Stimulated activated CD4-positive, alpha-beta T cell treated with anti-CD3 and anti-CD28 coated beads, Interleukin-2, amount 100 ng/mL, for 4 hours (primary cell): ENCODE data around the gene CEP295NL.
A peak's percentile ranks its signal among the peaks of the same experiment; 100 is the strongest.
"Not testable (repeated sequence)": the region's sequence is repeated elsewhere in the genome, so short reads cannot be mapped to it uniquely, and the experiment has no call there.

ENCODE experiments used
- DNase-seq: peaks from one replicate; pipeline ENCODE4 v3.0.0-alpha.2; 2020; ENCODE audit warnings: low read depth

CEP295NL gene

DNA sequence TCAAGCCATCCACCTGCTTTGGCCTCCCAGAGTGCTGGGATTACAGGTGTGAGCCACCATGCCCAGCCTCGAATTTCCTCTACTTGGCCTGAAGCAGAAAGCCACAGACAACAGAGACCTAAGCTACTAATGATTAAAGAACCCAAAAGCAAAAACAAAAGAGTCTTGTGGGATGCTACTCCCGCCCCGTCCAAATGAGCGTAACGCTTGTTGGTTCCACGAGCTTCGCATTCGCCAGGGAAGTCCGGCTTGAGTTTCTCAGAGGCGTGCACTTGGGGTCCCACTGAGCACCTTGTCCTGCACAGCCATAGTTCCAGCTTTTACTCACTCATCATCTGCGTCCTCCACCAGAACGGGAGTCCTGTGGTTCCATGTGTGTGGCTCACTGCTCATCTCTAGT lies 16.0 kb downstream of the CEP295NL start:
- DNase-seq: no peak

DNA sequence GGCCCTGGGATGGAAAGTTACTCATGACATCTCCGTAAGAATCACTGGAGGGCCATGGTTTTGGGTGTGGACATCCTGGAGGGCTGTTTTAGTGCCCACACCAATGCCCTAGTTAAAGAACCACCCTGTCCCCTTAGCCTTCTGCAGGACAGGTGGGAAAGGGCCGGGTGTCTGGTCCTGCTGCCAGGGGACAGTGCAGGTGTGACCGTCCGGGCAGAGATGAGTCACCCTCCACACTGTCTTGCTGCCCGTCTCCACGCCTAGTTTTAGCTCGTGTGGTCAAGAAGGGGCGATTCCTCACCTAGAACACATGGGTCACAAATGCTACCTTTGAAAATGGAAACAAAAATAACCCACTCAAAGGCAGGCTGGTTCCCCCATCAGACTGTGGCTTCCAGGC lies 17.0 kb downstream of the CEP295NL start:
- DNase-seq: no peak

DNA sequence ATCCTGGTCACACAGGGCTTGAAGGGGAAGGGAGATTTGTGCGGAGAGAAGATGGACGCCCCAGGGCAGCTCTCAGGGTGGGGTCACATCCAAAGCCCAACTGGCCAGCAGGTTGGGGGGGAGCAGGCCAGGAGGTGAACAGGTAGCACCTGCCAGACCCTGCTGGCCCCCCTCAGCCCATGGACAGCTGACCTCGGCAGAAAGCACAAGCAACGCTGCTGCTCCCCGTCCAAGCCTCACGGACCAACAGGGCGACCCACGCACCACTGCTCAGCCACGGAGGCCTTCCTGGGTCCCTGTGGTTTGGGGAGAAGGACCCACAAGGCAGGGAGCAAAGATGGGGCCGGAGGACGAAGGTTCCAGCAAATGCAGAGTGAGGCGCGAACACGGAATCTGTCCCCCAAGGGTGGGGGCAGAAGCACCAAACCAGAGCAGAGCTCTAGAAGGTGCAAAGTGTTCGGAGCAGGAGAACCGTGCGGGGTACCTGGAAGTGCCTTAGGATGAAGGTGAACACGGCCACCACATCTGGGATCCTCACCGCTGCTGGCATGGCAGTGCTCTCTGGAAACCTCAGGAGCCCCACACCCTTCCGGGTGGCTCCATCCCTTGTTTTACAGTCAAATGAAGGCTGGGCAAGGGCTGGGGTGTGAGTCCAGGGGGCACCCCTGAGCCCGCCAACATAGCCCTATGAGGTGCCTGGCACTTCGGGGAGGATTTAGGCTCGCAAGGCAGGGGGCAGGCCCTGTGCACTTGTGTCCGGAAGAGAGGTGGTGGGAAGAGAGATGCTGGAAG lies 17.9 kb downstream of the CEP295NL start:
- DNase-seq: no peak

DNA sequence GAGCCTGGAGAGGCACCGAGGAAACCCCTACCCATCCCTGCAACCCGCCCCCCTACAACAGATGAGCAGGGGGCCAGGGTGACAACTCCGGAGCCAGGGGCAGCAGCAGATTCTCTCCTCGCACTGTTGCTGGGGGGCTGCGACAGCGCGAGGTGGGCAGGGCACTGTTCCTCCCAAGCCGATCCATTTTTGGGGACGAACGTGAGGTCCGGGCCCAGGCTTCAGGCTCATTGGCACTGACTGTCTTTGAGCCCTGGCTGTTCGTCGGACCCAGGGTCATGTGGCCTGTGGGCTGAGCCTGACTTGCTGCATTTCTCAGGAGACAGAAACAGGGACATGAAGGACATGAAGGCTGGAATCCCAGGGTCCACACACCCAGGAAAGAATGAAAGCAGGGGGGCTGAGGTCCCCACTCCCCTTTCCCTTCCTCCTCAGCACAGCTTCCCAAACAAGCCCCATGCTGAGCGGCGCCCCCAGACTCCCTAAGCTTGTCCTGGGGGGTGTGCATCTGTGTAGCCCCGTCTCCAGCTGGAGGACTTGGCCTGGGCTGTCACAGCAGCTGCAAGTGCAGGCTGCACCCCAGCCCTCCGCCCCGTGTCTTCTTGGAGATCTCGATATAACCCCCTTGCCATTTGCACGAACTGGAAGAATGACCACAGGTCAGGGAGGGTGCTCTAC lies 18.7 kb downstream of the CEP295NL start:
- no peak for DNase-seq

DNA sequence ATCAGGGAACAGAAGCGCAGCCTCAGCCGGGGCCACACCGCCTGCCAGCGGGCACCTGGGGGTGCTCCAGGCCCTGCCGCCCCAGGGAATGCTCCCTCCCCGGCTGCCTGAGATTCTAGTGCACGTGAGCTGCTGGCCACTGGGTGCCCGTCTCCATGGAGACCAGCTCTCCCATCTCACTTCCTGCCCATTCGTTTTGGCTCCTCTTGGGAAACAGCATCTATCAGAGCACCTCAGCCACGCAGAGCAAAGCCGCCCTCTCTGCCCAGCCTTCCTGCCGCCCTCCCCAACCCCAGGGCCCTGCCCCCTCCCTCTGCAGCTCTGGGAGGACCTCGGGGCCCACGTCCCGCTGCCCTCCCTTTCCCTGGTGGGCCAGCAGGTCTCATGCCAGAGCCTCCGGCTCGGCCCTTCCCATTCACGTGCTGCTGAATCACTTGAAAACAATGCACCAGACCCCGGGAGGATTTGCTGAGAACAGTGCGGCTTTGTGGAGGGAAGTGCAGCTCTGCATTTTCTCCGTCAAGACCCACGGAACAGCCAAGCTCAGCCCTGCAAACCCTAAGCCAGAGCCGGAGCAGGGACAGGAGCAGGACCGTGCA lies 19.4 kb downstream of the CEP295NL start:
- DNase-seq: no peak

- no peak for DNase-seq
These were observed 19.9 kb downstream of the CEP295NL start for GRCh38 chr17:78883089-78883532.

DNA sequence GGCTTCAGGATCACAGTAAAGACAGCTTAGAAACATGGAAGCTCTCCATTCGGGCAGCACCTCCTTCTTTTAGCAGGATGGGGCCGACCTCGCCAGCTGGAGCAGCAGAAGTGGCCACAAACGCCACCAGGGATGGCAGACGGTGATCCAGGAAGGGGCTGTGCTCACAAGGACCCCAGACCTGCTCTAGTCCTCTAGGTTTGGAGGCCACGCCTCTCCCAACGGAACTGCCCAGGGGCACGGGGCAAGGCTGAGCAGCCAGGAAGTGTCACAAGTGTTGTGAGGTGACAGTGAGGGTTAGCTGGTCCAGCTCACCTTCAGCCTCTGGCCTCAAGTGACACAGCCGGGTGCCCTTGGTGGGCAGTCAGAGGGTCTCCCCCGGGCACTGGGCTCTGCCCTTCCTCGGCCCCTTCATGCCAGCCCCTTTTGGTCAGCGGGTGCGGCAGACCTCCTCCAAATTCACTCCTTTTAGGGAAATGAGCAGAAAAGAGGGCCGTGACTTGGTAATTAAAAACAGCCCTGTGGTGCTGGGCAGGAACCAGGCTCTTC lies 20.4 kb downstream of the CEP295NL start:
- DNase-seq: no peak

DNA sequence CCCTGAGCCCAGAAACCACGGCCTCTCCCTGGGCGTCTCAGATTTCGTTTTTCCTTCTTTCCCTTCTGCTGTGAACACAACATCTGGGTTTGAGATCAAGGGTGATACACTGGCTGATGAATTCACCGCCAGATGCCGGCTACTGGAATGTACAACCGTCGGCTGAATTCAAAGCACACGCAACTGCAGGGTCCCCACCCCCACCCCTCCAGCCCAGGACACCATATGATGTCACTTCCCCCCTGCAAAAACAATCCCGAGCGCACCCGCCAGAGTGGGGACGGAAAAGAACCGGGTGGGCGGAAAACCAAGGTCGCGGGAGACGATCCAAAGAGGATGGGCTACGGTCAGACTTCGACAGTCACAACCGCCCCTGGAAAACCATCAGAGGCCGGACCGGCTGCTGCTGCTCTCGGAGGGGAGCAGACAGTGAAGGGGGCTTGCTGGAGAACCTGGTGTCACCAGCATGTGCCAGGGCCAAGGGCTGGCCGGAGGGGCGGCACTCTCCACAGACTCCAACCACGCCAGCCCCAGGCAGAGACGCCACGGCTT lies 23.3 kb downstream of the CEP295NL start:
- DNase-seq: no peak

DNA sequence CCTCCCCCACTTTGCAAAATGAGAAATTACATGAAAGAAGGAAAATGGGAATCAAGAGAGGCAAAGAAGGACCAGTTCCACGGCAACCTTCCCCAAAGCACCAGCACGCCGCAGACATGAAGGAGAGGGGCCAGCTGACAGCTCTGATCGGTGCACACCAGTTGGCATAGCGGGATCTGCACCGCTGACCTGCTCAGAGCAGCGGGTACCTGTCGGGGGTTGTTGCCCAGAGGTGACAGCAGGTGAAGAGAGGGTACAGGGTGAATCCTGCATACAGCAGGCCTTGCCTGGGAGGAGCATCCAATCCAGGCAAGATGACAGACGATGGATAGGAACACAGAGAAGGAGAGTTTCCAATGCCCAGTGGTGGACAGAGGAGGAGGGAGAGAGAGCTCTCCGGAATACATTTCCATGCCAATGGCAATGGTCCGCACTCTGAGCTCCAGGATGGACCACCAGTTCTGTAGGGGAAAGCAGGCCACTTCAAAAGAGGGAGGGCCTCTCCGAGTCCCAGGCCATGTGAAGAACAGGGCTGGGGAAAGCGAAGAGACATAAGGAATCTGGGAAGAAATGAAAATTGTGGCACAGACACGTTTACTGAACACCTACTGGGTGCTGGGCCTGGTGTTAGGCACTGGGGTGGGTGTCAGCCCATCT lies 24.0 kb downstream of the CEP295NL start:
- DNase-seq: no peak

DNA sequence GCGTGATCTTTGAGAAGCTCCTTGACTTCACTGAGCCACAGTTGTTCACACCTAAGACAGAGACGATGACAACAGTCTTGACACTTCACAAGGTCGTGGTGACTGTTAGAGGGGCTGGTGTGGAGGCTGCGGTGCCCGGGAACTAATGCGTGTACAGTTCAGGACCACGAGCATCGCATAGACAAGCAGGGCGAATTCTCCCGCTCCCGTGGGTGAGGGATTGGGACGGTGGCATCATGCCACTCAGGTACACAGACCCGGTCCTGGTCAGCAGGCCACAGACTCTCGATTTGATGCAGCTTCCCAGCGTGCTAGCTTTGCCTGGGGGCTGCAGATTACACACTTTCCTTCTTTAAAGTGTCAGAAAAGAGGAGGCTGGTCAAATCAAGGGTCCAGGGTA lies 24.7 kb downstream of the CEP295NL start:
- no peak for DNase-seq

DNA sequence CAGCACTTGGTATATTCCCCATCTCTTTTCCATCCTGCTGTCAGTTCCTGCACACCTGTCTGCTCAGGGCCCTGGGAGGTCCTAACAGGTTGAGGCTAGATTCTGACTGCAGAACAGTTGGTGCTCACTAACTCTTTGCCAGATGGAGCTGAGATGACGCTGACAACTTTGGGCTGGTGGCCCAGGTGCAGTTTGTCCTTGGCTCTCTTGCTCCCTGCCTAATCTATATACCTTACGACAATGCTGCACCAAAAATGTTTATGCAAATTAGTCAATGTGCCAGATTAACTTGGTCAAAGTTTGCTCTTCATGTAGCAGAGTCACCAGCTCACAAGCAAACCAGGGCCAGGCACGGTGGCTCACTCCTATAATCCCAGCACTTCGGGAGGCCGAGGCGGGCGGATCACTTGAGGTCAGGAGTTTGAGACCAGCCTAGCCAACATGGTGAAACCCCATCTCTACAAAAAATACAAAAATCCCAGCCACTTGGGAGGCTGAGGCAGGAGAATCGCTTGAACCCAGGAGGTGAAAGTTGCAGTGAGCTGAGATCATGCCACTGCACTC lies 26.0 kb downstream of the CEP295NL start:
- DNase-seq: not testable (repeated sequence)

GRCh38 chr17:78876094-78876597 lies 26.9 kb downstream of the CEP295NL start:
- DNase-seq: no peak

DNA sequence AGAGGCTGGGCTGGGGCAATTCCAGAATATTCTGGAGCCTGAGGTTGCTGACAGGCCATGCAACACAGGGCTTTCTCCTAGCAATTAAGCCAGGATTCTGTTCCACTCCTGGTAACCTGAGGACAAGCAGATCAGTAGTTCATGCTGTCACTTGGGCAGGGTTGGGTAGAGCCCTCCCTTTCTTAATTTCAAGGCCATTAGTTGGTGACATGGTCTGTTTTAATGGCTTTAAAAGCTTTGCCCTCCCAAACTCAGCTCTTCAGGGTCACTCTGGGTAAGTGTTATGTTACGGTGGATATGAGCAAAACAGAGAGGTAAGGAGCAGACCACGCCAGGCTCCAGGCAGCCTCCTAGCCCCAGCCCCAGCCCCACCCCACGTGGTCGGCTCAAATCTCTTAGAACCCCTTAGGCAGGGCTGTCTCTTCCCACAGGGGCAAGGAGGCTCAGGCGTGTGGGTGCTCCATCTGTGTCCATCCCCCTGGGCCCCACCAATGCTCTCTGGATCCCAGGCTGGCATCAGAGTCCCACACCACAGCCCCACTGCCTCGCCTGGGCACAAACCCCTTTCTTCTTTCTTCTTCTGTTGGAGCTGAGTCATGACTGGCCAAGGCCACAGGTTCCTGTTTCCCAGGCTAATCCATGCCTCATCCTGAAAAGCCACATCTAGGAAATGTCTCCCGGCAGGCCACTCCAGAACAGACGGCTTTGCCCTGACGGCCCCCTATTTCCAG lies 27.5 kb downstream of the CEP295NL start:
- no peak for DNase-seq

- no peak for DNase-seq
These were observed 29.3 kb downstream of the CEP295NL start for GRCh38 chr17:78873519-78874340.

DNA sequence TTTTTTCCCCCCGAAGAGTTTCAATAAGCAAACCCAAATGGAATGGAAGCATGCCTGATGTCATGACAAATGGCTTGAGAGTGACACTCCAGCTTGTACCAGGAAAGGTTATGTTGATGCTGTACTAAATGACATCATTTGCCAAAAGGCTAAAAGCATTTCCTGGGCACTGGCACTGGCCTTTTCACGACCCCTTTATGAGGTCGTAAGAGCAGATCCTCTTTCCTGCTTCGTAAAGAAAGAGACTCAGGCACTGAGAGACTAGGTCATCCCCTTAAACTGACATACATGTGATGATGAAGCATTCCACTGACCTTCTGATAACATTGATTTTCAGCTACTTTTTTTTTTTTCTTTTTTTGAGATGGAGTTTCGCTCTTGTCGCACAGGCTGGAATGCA lies 30.5 kb downstream of the CEP295NL start:
- DNase-seq: no peak

DNA sequence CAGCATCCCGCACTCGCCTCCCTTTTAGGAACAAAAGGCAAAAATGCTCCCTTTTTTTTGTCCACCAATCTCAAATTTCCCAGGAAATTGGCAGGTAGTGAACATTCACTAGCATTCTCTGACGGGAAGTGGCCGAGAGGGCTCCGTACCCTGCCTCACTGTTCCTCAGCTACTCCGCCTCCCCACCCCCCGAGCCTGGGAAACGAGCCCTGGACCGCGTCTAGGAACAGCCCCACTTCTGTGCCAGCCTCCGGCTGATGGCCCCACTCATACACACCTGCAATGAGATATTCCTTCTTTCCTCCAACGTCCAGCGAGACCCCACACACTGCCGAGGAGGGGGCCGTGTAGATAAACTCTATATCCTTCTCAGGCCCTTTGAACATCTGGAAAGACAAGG lies 32.4 kb downstream of the CEP295NL start:
- DNase-seq: no peak

DNA sequence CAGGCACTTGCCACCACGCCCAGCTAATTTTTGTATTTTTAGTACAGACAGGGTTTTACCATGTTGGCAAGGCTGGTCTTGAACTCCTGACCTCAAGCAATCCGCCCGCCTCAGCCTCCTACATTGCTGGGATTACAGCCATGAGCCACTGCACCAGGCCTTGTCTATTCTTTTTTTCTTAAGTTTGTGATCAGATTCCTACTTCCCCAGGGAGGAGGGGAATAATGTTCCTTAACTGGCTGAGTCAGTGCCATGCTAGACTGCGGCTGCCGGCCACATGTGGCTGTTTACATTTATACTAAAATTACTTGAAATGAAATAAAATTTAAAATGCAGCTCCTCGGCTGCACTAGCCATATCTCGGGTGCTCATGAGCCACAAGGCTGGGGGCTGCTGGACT lies 34.6 kb downstream of the CEP295NL start:
- DNase-seq: no peak

GRCh38 chr17:78867046-78867445 lies 36.0 kb downstream of the CEP295NL start:
- DNase-seq: not testable (repeated sequence)

DNA sequence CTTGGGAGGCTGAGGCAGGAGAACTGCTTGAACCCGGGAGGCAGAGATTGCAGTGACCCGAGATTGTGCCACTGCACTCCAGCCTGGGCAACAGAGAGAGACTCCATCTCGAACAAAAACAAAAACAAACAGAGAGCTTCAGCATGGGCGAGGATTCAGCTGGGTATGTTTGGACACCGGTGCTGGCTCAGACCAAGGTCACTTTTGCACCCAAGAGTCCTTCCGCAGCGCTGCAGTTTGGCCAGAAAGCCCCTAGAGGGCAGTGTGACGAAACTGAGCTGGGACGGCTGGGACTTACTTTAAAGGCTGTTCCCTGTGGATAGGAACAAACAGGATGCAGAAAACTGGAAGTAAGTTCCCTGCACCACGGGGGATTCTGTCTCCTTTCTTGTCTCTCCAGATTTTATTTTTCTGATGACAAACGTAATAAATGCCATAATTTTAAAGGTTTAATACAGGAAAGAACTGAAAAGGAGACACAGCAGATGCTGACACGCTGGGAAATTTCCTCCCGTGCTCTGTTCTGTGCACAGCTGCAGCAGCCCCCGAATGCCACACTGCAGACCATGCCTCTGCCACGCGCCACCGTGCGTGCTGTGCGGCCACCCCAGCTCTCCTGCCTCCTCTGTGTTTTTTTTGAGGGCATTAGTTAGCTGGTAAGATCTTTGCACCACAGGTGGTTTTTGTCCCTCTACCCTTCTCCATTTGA lies 37.2 kb downstream of the CEP295NL start:
- DNase-seq: peak; percentile 38
